Frontal cortex (tissue), 4 donors: Measurements from ENCODE around the gene PATZ1. TPM values are rescaled to one million over a fixed set of nuclear protein-coding genes. Genes with fewer than 3 reads are reported as not detected.

Experiments
- DNase-seq, 2 donors: peaks; one replicate each; pipeline ENCODE4 v3.0.0; 2012; ENCODE audit warnings: low spot score in 2 of 2
- FAIRE-seq: peaks from 2 replicates; lab custom pipeline; 2012; peaks lifted over from hg19 to GRCh38; lab: Jason Lieb, UNC
- total RNA-seq: library from RNA; depleted of rRNA; stranded (reverse); fragments of >200 nt; gene quantifications from one replicate; pipeline ENCODE4 v1.2.3, GENCODE V29; 2014
- donor health status: control.
- donor health status: control.
- donor health status: control.

Gene PATZ1
- total RNA-seq, 1 donor from 2014 or later, result 24.1 TPM

DNA sequence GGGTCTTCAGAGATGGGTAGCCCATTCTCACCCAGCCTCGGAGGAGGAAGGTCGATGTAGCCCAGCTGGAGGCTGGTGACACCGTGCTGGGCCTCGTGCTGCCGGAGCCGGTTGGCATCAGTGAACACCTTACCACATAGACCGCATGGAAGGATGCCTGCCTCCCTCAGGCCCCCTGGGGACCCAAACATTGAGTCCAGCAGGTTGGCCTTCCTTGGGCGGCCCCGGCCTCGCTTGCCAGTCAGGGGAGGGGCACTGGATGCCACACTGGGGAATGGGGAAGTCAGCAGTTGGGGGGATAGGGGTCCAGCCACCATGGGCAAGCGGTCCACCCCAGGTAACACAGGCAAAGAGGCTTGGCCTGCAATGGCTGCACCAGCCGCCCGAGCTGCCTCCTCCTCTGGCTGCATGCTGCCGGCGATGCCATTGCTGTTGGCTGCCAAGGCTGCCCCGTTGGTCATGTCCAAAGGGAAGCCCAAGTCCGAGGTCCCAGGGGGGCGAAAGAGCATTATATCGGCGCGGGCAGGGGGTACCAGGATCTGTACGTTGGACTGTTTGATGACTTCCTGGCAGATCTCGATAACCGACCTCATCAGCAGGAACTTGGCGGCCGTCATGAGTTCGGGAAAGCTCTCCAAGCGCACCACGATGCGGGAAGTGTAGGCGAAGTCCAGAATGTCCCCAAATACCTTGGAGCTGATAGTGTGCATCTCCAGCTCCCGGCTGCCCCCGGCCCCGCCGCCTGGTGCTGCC lies 1.4 kb downstream of the PATZ1 start:
- no peak for DNase-seq
- no peak for FAIRE-seq

DNA sequence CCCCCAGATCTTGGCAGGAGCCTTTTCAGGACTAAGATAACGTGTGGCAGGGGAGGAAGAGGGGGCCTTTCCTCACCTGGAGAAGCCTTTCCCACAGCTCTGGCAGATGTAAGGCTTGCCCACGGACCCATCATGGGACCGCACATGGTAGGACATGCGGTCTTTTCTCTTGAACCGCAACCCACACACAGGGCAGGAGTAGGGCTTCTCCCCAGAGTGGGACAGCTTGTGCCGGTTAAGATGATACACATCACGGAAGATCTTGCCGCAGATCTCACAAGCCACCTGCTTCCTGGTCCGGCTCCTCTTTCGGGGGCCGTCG lies 1.9 kb downstream of the PATZ1 start:
- DNase-seq (no peak), FAIRE-seq (no peak)

- no peak for FAIRE-seq
- peak in 1 of 2 donors; percentile 37 for DNase-seq
Measured at GRCh38 chr22:31343235-31344191, 2.6 kb downstream of the PATZ1 start.

GRCh38 chr22:31342389-31343140 lies 3.6 kb downstream of the PATZ1 start:
- DNase-seq (no peak), FAIRE-seq (no peak)

- FAIRE-seq (no peak), DNase-seq (no peak)
Measured at GRCh38 chr22:31341386-31342088, 4.6 kb downstream of the PATZ1 start.

DNA sequence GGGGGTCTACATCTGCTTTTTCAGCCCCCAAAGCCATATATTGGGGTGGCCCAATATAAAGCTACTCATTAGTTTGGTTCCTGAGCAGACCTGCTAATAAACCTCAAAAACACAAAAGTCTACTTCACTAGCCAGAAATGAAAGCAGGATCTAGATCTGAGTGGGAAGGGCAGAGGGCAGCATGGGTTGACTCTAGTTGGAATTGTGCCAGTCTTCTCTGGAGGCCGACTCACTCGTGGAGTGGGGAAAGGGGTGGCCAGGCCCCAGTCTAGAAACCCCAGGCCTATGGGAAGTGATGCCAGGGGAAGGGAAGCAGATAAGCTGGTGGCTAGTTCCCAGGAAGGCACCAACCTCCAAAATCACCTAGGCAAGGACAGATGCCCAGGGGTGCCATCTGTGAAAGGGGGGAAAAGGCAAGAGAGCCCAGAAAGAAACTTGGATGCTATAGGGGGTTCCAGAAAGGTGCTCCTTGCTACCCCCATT lies 5.3 kb downstream of the PATZ1 start:
- FAIRE-seq (no peak), DNase-seq (no peak)

DNA sequence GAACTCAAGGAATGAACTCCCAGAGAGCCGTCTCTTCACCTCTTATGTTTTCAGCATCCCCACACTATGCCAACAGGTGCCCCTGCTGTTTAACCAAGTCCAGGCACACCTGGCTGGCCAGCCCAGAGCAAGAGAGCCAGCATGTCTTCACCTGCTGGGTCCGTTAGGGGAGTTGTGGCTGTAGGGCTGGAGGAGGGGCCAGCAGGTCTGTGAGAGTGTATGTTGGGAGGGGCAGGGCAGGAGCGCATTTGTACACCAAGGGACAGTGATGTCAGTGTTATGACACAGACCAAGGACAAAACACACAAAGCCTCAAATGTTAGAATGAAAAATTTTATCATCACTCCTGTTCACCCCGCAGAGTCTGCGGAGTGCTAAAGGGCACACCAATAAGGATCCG lies 5.8 kb downstream of the PATZ1 start:
- no peak for DNase-seq
- no peak for FAIRE-seq

- no peak for DNase-seq
- no peak for FAIRE-seq
Measured at GRCh38 chr22:31339148-31339832, 6.9 kb downstream of the PATZ1 start.

DNA sequence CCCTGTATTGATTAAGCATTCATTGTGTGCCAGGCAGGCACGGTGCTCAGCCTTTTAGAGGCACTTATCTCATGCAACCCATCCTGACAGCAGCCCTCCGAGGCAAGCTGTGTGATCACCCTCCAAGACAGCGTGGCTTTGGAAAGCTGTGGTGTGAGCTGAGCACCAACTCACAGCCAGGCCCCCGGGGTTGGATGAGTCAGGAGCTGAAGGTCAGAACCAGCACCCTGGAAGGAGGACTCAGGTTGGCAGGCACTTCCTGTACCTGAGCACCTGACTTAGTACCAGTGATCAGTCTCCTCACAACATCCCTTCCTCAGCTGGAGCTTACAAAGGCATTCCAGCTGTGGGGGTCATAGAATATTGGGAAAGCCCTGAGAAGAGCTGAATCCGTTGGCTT lies 9.0 kb downstream of the PATZ1 start:
- FAIRE-seq (no peak), DNase-seq (no peak)

GRCh38 chr22:31334329-31334728 lies 11.8 kb downstream of the PATZ1 start:
- no peak for DNase-seq
- no peak for FAIRE-seq

GRCh38 chr22:31333641-31334040 lies 12.5 kb downstream of the PATZ1 start:
- FAIRE-seq, result no peak

DNA sequence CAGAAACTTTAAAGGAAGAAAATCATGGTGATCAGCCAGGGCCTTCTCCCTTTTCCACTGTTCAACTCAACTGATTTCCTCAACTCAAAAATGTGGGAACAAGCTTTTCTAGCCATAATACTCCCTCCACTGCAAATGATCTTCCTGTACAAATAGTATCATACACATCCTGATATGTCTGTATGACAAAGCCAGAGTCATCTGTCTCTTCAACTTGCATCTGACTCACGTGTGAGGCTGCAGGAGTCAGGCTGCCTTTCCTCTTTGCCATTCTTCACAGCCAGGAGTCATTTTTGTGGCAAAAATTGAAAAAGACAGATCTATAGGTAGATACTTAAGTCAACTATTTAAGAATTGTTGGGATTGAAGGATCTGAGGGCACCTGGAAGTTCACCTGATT lies 13.3 kb downstream of the PATZ1 start:
- FAIRE-seq, result no peak
- DNase-seq, result no peak

More at GRCh38 chr22:31333641-31334040, 12.5 kb downstream of the PATZ1 start:
- no peak for DNase-seq

DNA sequence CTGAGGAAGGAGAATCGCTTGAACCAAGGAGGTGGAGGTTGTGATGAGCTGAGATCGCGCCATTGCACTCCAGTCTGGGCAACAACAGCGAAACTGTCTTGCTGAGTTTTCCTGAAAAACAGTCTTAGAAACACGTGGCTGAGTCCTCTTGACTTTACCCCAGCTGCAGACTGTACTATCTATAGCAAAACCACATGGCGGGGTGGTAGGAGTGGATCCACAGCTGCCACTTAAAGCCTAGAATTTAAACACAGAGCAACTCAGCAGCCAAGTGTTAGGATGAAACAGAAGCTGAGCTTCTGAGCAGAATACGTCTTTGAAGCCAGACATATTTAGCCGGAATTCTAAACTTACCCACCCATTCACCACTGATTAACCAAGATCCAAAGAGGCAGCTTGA lies 14.1 kb downstream of the PATZ1 start:
- no peak for FAIRE-seq
- DNase-seq, result peak in 1 of 2 donors; percentile 42

DNA sequence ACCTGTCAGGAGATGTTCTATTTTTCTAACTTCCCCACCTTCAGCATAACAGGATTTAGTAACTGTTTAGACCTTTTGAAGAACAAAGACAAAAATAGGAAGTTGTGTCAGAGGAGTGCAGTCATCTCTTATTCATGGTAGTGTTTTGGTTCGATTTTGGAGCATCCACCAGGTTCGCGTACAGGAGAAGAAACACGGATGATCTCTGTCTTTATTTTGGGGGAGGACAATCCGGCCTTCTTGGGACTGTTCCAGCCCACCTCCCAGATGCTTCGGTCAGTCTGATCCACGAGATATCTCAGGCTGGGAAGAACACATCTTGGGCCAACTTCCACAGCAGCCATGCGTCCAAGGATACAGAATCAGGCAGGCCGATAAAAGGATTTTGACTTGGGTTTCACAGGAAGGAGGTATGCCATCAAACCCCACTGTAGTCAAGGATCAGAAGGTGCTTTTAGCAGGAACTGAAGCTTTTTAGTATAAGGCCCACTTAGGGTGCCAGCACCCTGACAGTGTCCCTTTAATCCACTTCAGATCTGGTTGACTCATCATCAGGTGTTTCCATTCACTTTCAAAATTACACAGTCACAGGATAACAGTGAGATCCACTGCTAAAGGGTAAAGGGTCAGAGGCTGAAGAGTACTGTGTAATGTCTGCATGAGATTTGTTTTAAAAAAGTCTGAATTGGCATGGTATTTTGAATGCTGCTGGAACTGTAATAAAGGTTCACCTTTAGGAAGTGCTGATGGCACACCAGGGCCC lies 16.5 kb downstream of the PATZ1 start:
- no peak for FAIRE-seq
- no peak for DNase-seq

- no peak for FAIRE-seq
- no peak for DNase-seq
Measured at GRCh38 chr22:31329029-31329428, 17.1 kb downstream of the PATZ1 start.

- no peak for DNase-seq
- FAIRE-seq, result no peak
Measured at GRCh38 chr22:31328544-31328960, 17.6 kb downstream of the PATZ1 start.

- FAIRE-seq (no peak), DNase-seq (no peak)
Measured at GRCh38 chr22:31327806-31328543, 18.2 kb downstream of the PATZ1 start.

- no peak for DNase-seq
- FAIRE-seq, result no peak
Measured at GRCh38 chr22:31326877-31327276, 19.3 kb downstream of the PATZ1 start.
